Sigmoid colon (tissue), 4 donors: ENCODE results near the gene PIGR.

ENCODE experiments used
- EP300 ChIP-seq, 4 donors: sonication (generic); formaldehyde crosslinking; IDR thresholded peaks; one replicate each; pipeline ENCODE4 v1.6.1; 2017; ENCODE audit warnings: antibody characterized with exemption in 4 of 4
- POLR2A ChIP-seq, 2 donors: fragments of 450-650 bp; IDR thresholded peaks; one replicate each; pipeline ENCODE4 v1.6.1; 2016; ENCODE audit warnings: antibody characterized with exemption in 2 of 2, mild to moderate bottlenecking in 2 of 2, moderate library complexity in 2 of 2
- POLR2AphosphoS5 ChIP-seq, 4 donors: sonication (generic); formaldehyde crosslinking; IDR thresholded peaks; one replicate each; pipeline ENCODE4 v1.6.1; 2017; ENCODE audit warnings: antibody characterized with exemption in 4 of 4
- TF ChIP-seq, protein P1 (sequence below), 4 experiments: fragments of 450-650 bp in 3 of 4; fragments of 200-600 bp in 1 of 4; IDR thresholded peaks; one replicate each; pipeline ENCODE4 v1.5.1; 2016 to 2019; ENCODE audit warnings: antibody characterized with exemption in 4 of 4, mild to moderate bottlenecking in 3 of 4, moderate library complexity in 2 of 4

- TF ChIP-seq, protein P1, sequence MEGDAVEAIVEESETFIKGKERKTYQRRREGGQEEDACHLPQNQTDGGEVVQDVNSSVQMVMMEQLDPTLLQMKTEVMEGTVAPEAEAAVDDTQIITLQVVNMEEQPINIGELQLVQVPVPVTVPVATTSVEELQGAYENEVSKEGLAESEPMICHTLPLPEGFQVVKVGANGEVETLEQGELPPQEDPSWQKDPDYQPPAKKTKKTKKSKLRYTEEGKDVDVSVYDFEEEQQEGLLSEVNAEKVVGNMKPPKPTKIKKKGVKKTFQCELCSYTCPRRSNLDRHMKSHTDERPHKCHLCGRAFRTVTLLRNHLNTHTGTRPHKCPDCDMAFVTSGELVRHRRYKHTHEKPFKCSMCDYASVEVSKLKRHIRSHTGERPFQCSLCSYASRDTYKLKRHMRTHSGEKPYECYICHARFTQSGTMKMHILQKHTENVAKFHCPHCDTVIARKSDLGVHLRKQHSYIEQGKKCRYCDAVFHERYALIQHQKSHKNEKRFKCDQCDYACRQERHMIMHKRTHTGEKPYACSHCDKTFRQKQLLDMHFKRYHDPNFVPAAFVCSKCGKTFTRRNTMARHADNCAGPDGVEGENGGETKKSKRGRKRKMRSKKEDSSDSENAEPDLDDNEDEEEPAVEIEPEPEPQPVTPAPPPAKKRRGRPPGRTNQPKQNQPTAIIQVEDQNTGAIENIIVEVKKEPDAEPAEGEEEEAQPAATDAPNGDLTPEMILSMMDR (IDR thresholded peaks at IDR 0.05) = no peak
- no peak for TF ChIP-seq EP300 (IDR thresholded peaks at IDR 0.05)
- TF ChIP-seq POLR2A (IDR thresholded peaks at IDR 0.05) = no peak
- TF ChIP-seq POLR2AphosphoS5 (IDR thresholded peaks at IDR 0.05) = no peak
These were observed 5.9 kb upstream of the PIGR start for GRCh38 chr1:206952171-206952570.
